GM10248 (cell line): ENCODE measurements around the gene LDAH.
A peak's percentile ranks its signal among the peaks of the same experiment; 100 is the strongest.

Experiments used
- CTCF ChIA-PET: fragments of 300-600 bp; sonication (Branson Sonifier 250); formaldehyde crosslinking; extraction: SDS; loops from one replicate; lab custom pipeline; 2021; ENCODE audit warnings: antibody characterized with exemption; lab: Yijun Ruan, JAX
- POLR2A ChIA-PET: fragments of 350-650 bp; sonication (Branson Sonifier 250); formaldehyde crosslinking; extraction: SDS; loops from one replicate; lab custom pipeline; 2020; ENCODE audit warnings: antibody characterized with exemption; lab: Yijun Ruan, JAX
- DNase-seq: peaks from one replicate; pipeline ENCODE4 v3.0.0; 2012; ENCODE audit errors: extremely low spot score
- CTCF ChIP-seq: IDR thresholded peaks from 2 replicates; pipeline ENCODE4 v1.5.1; 2012; ENCODE audit warnings: mild to moderate bottlenecking, low read depth; ENCODE audit errors: extremely low read depth, missing control alignments, control extremely low read depth

Gene LDAH

GRCh38 chr2:20682167-20682920, 140.6 kb downstream of the LDAH start:
- no peak for DNase-seq
- POLR2A ChIA-PET: no interaction called here

GRCh38 chr2:20680744-20681375, 142.0 kb downstream of the LDAH start:
- no peak for DNase-seq
- ChIA-PET CTCF (interaction anchor here (1.0 to 5.5 kb wide), 3 partner anchors 20 to 282 kb away, joined by 3 to 36 read pairs (median 15); no protein-coding TSS in a partner anchor), POLR2A (no interaction called here)
- TF ChIP-seq CTCF: no peak

More at GRCh38 chr2:20682167-20682920, 140.6 kb downstream of the LDAH start:
- CTCF ChIA-PET: interaction anchor here (1.0 to 5.5 kb wide), 5 partner anchors 9 to 280 kb away, joined by 3 to 36 read pairs (median 3); no protein-coding TSS in a partner anchor
- TF ChIP-seq CTCF: peak; percentile 35

- no peak for TF ChIP-seq CTCF
- POLR2A ChIA-PET: no interaction called here
- DNase-seq: no peak
- CTCF ChIA-PET: interaction anchor here (1.0 to 8.5 kb wide), 8 partner anchors 9 to 284 kb away, joined by 3 to 135 read pairs (median 12); partner anchors contain the start of gene GDF7
These were observed 144.1 kb downstream of the LDAH start for GRCh38 chr2:20678780-20679179.

- DNase-seq: no peak
- ChIA-PET POLR2A (no interaction called here), CTCF (interaction anchor here (0.7 to 8.5 kb wide), 13 partner anchors 10 to 439 kb away, joined by 3 to 135 read pairs (median 4); partner anchors contain the start of genes GDF7 and HS1BP3)
- no peak for TF ChIP-seq CTCF
These were observed 144.9 kb downstream of the LDAH start for GRCh38 chr2:20678086-20678395.

- no peak for TF ChIP-seq CTCF
- CTCF ChIA-PET: interaction anchor here (0.7 to 8.5 kb wide), 23 partner anchors 7 to 440 kb away, joined by 3 to 135 read pairs (median 4); partner anchors contain the start of genes GDF7, HS1BP3 and LDAH
- POLR2A ChIA-PET: interaction anchor here (1.2 kb wide), 1 partner anchor 230 kb away, joined by 4 read pairs; the partner anchor contains the start of gene RHOB
- no peak for DNase-seq
These were observed 145.4 kb downstream of the LDAH start for GRCh38 chr2:20677301-20678085.
